ENCODE measurements around the gene RBM19. TPM values are rescaled to one million over a fixed set of nuclear protein-coding genes. Genes with fewer than 3 reads are reported as not detected.

The RBM19 gene
- total and polyA plus RNA-seq, 2 of the 4 experiments (the other 2 are of a cell fraction), result 18.7 to 19.2 TPM

DNA sequence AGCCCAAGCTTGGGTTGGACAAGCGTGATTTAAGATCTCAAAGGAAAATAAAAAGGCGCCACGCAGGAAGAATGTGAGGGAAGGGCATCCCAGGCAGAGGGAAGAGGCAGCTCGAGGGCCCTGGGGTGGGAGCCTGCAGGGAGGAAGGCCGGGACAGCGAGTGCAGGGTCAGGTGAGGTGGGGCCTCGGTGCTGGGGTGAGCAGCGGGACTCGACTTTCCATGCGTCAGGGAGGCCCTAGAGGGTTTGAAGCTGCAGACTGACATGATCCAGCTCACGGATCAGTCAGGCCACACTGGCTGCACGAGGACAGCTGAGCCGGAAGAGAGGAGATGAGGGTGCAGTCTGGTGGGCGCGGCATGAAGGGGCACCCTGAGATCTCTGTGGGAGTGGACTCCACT is 145.8 kb downstream of the RBM19 start:
- no peak overlapping the region for H3K4me3 ChIP-seq (ENCODE audit: insufficient read depth, low read depth, low read length)
- H4K20me1 ChIP-seq (ENCODE audit: insufficient read depth, low read length), result no peaks in the 10 kb centered on the region
- no peaks in the 10 kb centered on the region for H3K79me1 ChIP-seq (ENCODE audit: low read depth in 1 of 2, low read length in 2 of 2)
- ATAC-seq (ENCODE audit: low read depth) (no peak), DNase-seq (no peak)
- no peaks in the 10 kb centered on the region for H3K9me3 ChIP-seq (ENCODE audit: control insufficient read depth, insufficient read depth, low read length)
- POLR2A ChIA-PET (ENCODE audit: unreplicated experiment), result no interaction called here
- WGBS, 2 experiments (ENCODE audit: extremely low coverage in 2 of 2, insufficient read length in 1 of 2), result 73% methylated on average over 15 of the region's 15 CpGs; no CpG with 5 or more reads in 1 of the 2 experiments
- no peaks in the 10 kb centered on the region for H3K36me3 ChIP-seq (ENCODE audit: control insufficient read depth, insufficient read depth, low read length)
- H2BK120ac ChIP-seq (ENCODE audit: low read depth, low read length), result no peak overlapping the region
- no peak overlapping the region for H3K14ac ChIP-seq (replicated peaks; ENCODE audit: low read depth, low read length)
- no peak overlapping the region for H2AK9ac ChIP-seq (replicated peaks; ENCODE audit: low read depth, low read length, poor library complexity)
- dilution Hi-C loops (cut with HindIII; ENCODE audit: low sequenced_read_pairs, unreplicated experiment) (no loop called here), in situ Hi-C loops (cut with MboI; ENCODE audit: low sequenced_read_pairs) (no loop called here), intact Hi-C loops (cut with micrococcal nuclease) (no loop called here)
- no peak overlapping the region for H2BK20ac ChIP-seq (ENCODE audit: low read depth, low read length)
- no peaks in the 10 kb centered on the region for H3K27me3 ChIP-seq (ENCODE audit: control insufficient read depth, insufficient read depth, low read length)
- no peak overlapping the region for H3K4me2 ChIP-seq (ENCODE audit: low read depth, low read length)
- H4K91ac ChIP-seq (ENCODE audit: insufficient read depth, low read depth, low read length), result no peak overlapping the region
- no peak overlapping the region for H2AFZ ChIP-seq (replicated peaks; ENCODE audit: low read length, poor library complexity)
- no peak overlapping the region for H3K4ac ChIP-seq (ENCODE audit: low read depth, low read length)
- no peak overlapping the region for H3K27ac ChIP-seq (ENCODE audit: insufficient read depth, low read length)
- no peak overlapping the region for H4K5ac ChIP-seq (ENCODE audit: low read depth, low read length)
- no peak overlapping the region for H3K23ac ChIP-seq (ENCODE audit: low read depth, low read length)
- no peak overlapping the region for H2BK5ac ChIP-seq (ENCODE audit: low read depth, low read length, poor library complexity, severe bottlenecking)
- CTCF ChIA-PET, result no interaction called here
- H4K8ac ChIP-seq (ENCODE audit: low read depth in 2 of 2, low read length in 2 of 2), result no peak overlapping the region
- H3K9me1 ChIP-seq (ENCODE audit: insufficient read depth, low read length), result peaks cover 3% of the 10 kb centered on the region; the same call in 1 of the 2 replicates
- no TSS peak for BruUV-seq (replicated peaks)
- no peak overlapping the region for H3K9ac ChIP-seq (ENCODE audit: low read depth, low read length)
- no peak overlapping the region for H2BK15ac ChIP-seq (ENCODE audit: low read depth, low read length)
- TF ChIP-seq BHLHE40 (IDR thresholded peaks at IDR 0.05; ENCODE audit: low read depth, low read length) (no peak), MAFK (IDR thresholded peaks at IDR 0.05; ENCODE audit: low read depth, low read length) (no peak), SMC3 (IDR thresholded peaks at IDR 0.05; ENCODE audit: low read depth, low read length) (no peak), MAZ (IDR thresholded peaks at IDR 0.05; ENCODE audit: borderline replicate concordance, low read depth, low read length) (no peak)
- TF ChIP-seq, protein P1, sequence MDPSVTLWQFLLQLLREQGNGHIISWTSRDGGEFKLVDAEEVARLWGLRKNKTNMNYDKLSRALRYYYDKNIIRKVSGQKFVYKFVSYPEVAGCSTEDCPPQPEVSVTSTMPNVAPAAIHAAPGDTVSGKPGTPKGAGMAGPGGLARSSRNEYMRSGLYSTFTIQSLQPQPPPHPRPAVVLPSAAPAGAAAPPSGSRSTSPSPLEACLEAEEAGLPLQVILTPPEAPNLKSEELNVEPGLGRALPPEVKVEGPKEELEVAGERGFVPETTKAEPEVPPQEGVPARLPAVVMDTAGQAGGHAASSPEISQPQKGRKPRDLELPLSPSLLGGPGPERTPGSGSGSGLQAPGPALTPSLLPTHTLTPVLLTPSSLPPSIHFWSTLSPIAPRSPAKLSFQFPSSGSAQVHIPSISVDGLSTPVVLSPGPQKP (IDR thresholded peaks at IDR 0.05; ENCODE audit: borderline replicate concordance, low read depth, low read length), result no peak
- no peak overlapping the region for H3K18ac ChIP-seq (ENCODE audit: low read depth, low read length)
- H3K56ac ChIP-seq (ENCODE audit: extremely low read depth, insufficient read depth, low read length), result no peak overlapping the region
- H2AK5ac ChIP-seq (ENCODE audit: low read depth, low read length), result no peak overlapping the region
- H3K4me1 ChIP-seq (ENCODE audit: control insufficient read depth, insufficient read depth, low read length), result no peaks in the 10 kb centered on the region
